ENCODE results near the gene CLTA.

The CLTA gene

GRCh38 chr9:36191290-36191645, 547 bp downstream of the CLTA start:
- TF ChIP-seq CTCF (IDR thresholded peaks at IDR 0.05; ENCODE audit: insufficient read depth, low read depth, low read length, missing control alignments): no peak
- H3K4me3 ChIP-seq (ENCODE audit: low read length): peak overlapping the region; percentile 93

DNA sequence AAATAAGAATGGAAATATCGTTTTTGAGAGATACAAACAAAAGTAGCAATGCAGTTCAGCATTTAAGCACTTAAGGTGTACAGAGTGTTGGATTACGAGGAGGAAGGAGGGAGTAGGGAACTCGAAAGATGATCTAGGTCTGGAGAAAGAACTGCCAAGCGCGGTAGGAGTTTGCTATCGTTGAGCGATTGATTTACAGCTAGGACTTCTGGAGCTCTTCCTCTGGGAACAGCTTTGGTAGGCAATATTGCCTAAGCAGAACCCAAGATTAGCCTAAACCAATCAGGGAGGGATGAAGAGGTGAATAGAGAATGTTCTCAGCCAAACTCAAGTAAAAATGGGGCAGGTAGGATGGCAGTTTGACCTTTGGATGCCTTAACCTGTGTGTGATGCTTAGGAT, 965 bp downstream of the CLTA start:
- DNase-seq (ENCODE audit: low read depth): peak; percentile 16
- TF ChIP-seq CTCF (IDR thresholded peaks at IDR 0.05; ENCODE audit: insufficient read depth, low read depth, low read length, missing control alignments): no peak
- H3K4me3 ChIP-seq (ENCODE audit: low read length): peak overlapping the region; percentile 93

More at GRCh38 chr9:36191290-36191645, 547 bp downstream of the CLTA start:
- DNase-seq (ENCODE audit: low read depth): peak; percentile 44

- no peak for TF ChIP-seq CTCF (IDR thresholded peaks at IDR 0.05; ENCODE audit: insufficient read depth, low read depth, low read length, missing control alignments)
- H3K4me3 ChIP-seq (ENCODE audit: low read length): peak overlapping the region; percentile 93
- peak; percentile 29 for DNase-seq (ENCODE audit: low read depth)
Measured at GRCh38 chr9:36192196-36192595, 1.5 kb downstream of the CLTA start.

- H3K4me3 ChIP-seq (ENCODE audit: low read length): peak overlapping the region; percentile 93
- DNase-seq (ENCODE audit: low read depth): no peak
- no peak for TF ChIP-seq CTCF (IDR thresholded peaks at IDR 0.05; ENCODE audit: insufficient read depth, low read depth, low read length, missing control alignments)
Measured at GRCh38 chr9:36193023-36193422, 2.3 kb downstream of the CLTA start.

DNA sequence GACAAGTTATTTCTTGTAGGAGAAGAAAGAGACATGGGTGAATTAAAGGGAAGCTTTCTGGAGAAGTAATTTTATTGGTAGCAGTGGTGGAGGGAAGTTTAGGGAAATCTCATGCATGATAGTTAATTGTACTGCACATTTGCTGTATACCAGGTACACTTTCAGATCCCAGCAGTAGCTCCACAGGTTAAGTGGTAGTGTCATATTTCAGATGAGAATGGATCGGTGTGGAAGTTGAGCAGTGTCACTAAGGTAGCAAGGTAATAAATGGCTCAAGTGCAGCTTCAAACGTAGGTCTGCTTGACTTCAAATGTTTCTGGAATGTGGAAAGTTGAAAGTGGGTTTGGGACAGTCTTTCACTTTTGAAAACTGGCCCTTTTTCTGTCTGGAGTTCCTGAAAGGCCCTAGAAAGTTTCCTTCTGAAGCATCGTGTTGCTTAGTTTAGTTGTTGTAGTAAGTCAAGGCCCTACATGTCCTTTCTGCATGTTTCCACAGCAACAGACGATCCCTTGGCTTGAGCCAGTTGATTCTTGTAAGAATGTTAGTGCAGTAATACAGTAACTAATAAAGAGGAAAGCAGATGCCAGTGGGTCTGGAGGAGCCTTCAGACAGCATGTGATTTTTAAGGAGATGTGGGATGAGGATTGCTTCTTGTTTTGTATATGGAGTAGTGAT, 3.7 kb downstream of the CLTA start:
- H3K4me3 ChIP-seq (ENCODE audit: low read length): no peak overlapping the region
- peak; percentile 54 for DNase-seq (ENCODE audit: low read depth)
- no peak for TF ChIP-seq CTCF (IDR thresholded peaks at IDR 0.05; ENCODE audit: insufficient read depth, low read depth, low read length, missing control alignments)

GRCh38 chr9:36204906-36205547, 14.3 kb downstream of the CLTA start:
- DNase-seq (ENCODE audit: low read depth): peak; percentile 18
- TF ChIP-seq CTCF (IDR thresholded peaks at IDR 0.05; ENCODE audit: insufficient read depth, low read depth, low read length, missing control alignments): no peak
- no peak overlapping the region for H3K4me3 ChIP-seq (ENCODE audit: low read length)

DNA sequence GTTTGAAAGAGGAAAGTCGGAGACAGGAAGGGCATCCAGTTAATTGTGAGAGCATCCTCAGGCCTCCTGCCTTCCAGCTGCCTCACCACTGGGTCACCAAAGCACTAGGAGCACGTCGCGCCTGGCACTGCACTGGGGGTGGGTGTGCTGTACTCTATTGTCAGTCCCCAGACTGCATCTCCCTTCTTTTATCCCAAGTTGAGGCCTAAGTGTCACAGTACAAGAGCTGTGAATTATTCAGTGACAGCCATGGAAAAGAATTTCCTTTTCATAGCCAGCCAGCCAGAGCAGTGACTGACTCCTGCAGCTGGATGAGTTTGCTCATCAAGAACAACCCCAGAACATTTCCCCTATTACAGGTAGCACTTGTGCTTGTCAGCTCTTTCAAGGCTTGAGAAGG, 16.3 kb downstream of the CLTA start:
- no peak overlapping the region for H3K4me3 ChIP-seq (ENCODE audit: low read length)
- DNase-seq (ENCODE audit: low read depth): peak; percentile 36
- no peak for TF ChIP-seq CTCF (IDR thresholded peaks at IDR 0.05; ENCODE audit: insufficient read depth, low read depth, low read length, missing control alignments)
